WTC11 (cell line): Measurements from ENCODE around the gene SEMA4D. TPM values are rescaled to one million over a fixed set of nuclear protein-coding genes. Genes with fewer than 3 reads are reported as not detected.
A peak's percentile ranks its signal among the peaks of the same experiment; 100 is the strongest.

Source experiments
- ATAC-seq: fragments of 200-7000 bp; cut with Tn5 transposase; 2 replicates; pipeline ENCODE4 v1.10.0; 2021; ENCODE audit warnings: mild to moderate bottlenecking, moderate library complexity
- CTCF ChIA-PET: fragments of 300-600 bp; sonication (Branson Sonifier 250); formaldehyde crosslinking; loops from one replicate; lab custom pipeline; 2021; ENCODE audit warnings: antibody characterized with exemption; lab: Charles Lee
- POLR2A ChIA-PET: fragments of 350-600 bp; sonication (Branson Sonifier 250); formaldehyde crosslinking; loops from one replicate; lab custom pipeline; 2021; ENCODE audit warnings: antibody characterized with exemption; lab: Charles Lee
- DNase-seq: peaks from one replicate; pipeline ENCODE4 v3.0.0; 2021; ENCODE audit warnings: low spot score
- H3K27ac Mint-ChIP-seq: 2 replicates; pipeline ENCODE4 v1.8.0; 2021; ENCODE audit warnings: mixed read lengths
- H3K27me3 Mint-ChIP-seq: 2 replicates; pipeline ENCODE4 v1.8.0; 2021; ENCODE audit warnings: low read depth, mild to moderate bottlenecking, moderate library complexity, mixed read lengths
- H3K36me3 Mint-ChIP-seq: 2 replicates; pipeline ENCODE4 v1.8.0; 2021; ENCODE audit warnings: mixed read lengths
- H3K4me1 Mint-ChIP-seq: 2 replicates; pipeline ENCODE4 v1.8.0; 2022; ENCODE audit warnings: mixed read lengths
- H3K4me3 Mint-ChIP-seq: 2 replicates; pipeline ENCODE4 v1.8.0; 2021; ENCODE audit warnings: mild to moderate bottlenecking, moderate library complexity, mixed read lengths
- H3K9me3 Mint-ChIP-seq: 2 replicates; pipeline ENCODE4 v1.8.0; 2021; ENCODE audit warnings: mixed read lengths
- AFF4 ChIP-seq: sonication (generic); formaldehyde crosslinking; IDR thresholded peaks from 2 replicates; pipeline ENCODE4 v1.8.1; 2023; ENCODE audit warnings: mild to moderate bottlenecking, missing genetic modification reagents, borderline replicate concordance
- ARID4B ChIP-seq: sonication (generic); formaldehyde crosslinking; IDR thresholded peaks from 2 replicates; pipeline ENCODE4 v1.8.0; 2023; ENCODE audit warnings: missing genetic modification reagents, mild to moderate bottlenecking, borderline replicate concordance
- ATF1 ChIP-seq: sonication (generic); formaldehyde crosslinking; IDR thresholded peaks from 2 replicates; pipeline ENCODE4 v1.8.1; 2023; ENCODE audit warnings: mild to moderate bottlenecking, moderate library complexity, missing genetic modification reagents
- CBFB ChIP-seq: sonication (generic); formaldehyde crosslinking; IDR thresholded peaks from 2 replicates; pipeline ENCODE4 v1.8.1; 2022; ENCODE audit warnings: mild to moderate bottlenecking, low read depth, missing genetic modification reagents
- ESRRA ChIP-seq: sonication (generic); formaldehyde crosslinking; IDR thresholded peaks from 2 replicates; pipeline ENCODE4 v1.8.1; 2022; ENCODE audit warnings: mild to moderate bottlenecking, missing genetic modification reagents, borderline replicate concordance
- FOXK1 ChIP-seq: sonication (generic); formaldehyde crosslinking; IDR thresholded peaks from 2 replicates; pipeline ENCODE4 v1.8.0; 2022; ENCODE audit warnings: mild to moderate bottlenecking, moderate library complexity, missing genetic modification reagents
- HMGA2 ChIP-seq: fragments of 250-450 bp; sonication (Bioruptor Pico); IDR thresholded peaks from 2 replicates; pipeline ENCODE4 v1.4.0; 2021; ENCODE audit warnings: mild to moderate bottlenecking, moderate library complexity
- KAT7 ChIP-seq: sonication (generic); formaldehyde crosslinking; IDR thresholded peaks from 2 replicates; pipeline ENCODE4 v1.8.1; 2023; ENCODE audit warnings: missing genetic modification reagents, mild to moderate bottlenecking, borderline replicate concordance
- NFATC4 ChIP-seq: fragments of 250-450 bp; sonication (Bioruptor Pico); IDR thresholded peaks from 2 replicates; pipeline ENCODE4 v1.9.0; 2021; ENCODE audit warnings: mild to moderate bottlenecking
- NR2C2 ChIP-seq: sonication (generic); formaldehyde crosslinking; IDR thresholded peaks from 2 replicates; pipeline ENCODE4 v1.8.0; 2022; ENCODE audit warnings: mild to moderate bottlenecking, missing genetic modification reagents
- TP53 ChIP-seq: sonication (generic); formaldehyde crosslinking; IDR thresholded peaks from 2 replicates; pipeline ENCODE4 v1.8.1; 2023; ENCODE audit warnings: mild to moderate bottlenecking, missing genetic modification reagents
- ZBTB21 ChIP-seq: sonication (generic); formaldehyde crosslinking; IDR thresholded peaks from 2 replicates; pipeline ENCODE4 v1.8.1; 2023; ENCODE audit warnings: mild to moderate bottlenecking, missing genetic modification reagents, borderline replicate concordance
- ZNF138 ChIP-seq: sonication (generic); formaldehyde crosslinking; conservative IDR thresholded peaks from 2 replicates; pipeline ENCODE4 v1.8.1; 2022; ENCODE audit warnings: mild to moderate bottlenecking, moderate library complexity, missing genetic modification reagents
- ZNF423 ChIP-seq: fragments of 250-450 bp; sonication (Bioruptor Pico); IDR thresholded peaks from 2 replicates; pipeline ENCODE4 v2.1.2; 2022; ENCODE audit warnings: mild to moderate bottlenecking, moderate library complexity
- total RNA-seq: library from RNA; stranded (reverse); gene quantifications from 3 replicates; pipeline ENCODE4 v1.2.3, GENCODE V29; 2021
- TF ChIP-seq, protein P1 (sequence below): fragments of 250-450 bp; sonication (Bioruptor Pico); IDR thresholded peaks from 2 replicates; pipeline ENCODE4 v2.1.2; 2022; ENCODE audit warnings: mild to moderate bottlenecking, moderate library complexity
- TF ChIP-seq, protein P2 (sequence below): sonication (generic); formaldehyde crosslinking; IDR thresholded peaks from 2 replicates; pipeline ENCODE4 v1.8.1; 2023; ENCODE audit warnings: mild to moderate bottlenecking, missing genetic modification reagents
- TF ChIP-seq, protein P3 (sequence below): sonication (generic); formaldehyde crosslinking; IDR thresholded peaks from 2 replicates; pipeline ENCODE4 v1.8.0; 2023; ENCODE audit warnings: missing genetic modification reagents
- TF ChIP-seq, protein P4 (sequence below): sonication (generic); formaldehyde crosslinking; IDR thresholded peaks from 2 replicates; pipeline ENCODE4 v1.8.1; 2022; ENCODE audit warnings: low read depth, mild to moderate bottlenecking, moderate library complexity, missing genetic modification reagents, borderline replicate concordance

Gene SEMA4D
- total RNA-seq, 1 experiment from 2014 or later = 67.8 TPM

DNA sequence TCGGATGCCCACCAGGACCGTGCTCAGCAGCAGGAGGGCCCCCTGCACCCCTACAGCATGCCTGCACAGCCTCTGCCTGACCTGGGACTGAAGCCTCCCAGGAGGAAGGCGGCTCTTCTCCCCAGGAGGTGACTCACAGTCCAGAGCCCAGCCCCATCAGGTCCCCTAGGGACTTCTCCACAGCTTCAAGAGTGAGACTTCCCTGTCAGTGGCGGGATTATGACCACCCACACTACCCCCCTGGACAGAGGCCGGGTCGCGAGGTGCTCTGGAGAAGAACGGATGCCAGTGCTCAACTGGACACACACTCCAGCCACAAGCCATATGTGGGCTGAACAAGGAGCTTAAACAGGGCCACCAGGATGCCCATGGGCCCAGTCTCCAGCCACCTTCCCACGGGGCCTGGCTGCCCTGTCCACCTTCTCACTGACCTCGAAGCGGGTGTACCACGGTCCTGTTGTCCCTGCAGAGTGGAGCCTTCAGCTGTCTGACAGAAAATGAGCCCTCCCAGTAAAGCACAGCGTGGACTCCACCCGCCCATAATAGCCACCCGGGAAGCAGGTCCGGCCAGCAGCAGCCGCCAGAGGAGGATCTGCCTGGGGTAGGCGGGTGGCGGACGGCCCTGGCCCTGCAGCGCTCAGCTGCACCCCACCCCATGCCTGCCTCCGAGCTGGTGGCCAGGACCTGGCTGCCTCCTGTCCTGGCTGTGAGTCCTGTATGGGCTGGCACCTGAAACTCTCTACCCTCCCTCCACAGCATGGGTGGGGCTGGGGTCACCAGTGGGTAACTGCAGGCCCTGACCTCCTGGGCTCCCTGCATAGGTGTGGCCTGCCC is 54.7 kb downstream of the SEMA4D start:
- ATAC-seq = no peak
- H3K36me3 Mint-ChIP-seq = peaks cover 3% of the 10 kb centered on the region; the same call in 1 of the 2 replicates
- TF ChIP-seq, protein P1, sequence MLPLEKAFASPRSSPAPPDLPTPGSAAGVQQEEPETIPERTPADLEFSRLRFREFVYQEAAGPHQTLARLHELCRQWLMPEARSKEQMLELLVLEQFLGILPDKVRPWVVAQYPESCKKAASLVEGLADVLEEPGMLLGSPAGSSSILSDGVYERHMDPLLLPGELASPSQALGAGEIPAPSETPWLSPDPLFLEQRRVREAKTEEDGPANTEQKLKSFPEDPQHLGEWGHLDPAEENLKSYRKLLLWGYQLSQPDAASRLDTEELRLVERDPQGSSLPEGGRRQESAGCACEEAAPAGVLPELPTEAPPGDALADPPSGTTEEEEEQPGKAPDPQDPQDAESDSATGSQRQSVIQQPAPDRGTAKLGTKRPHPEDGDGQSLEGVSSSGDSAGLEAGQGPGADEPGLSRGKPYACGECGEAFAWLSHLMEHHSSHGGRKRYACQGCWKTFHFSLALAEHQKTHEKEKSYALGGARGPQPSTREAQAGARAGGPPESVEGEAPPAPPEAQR (CRISPR knock-in tag) = no peak
- TF ChIP-seq TP53 (no peak), ESRRA (CRISPR knock-in tag) (no peak), ATF1 (0 out of 2 replicates have a peak, but pooled peaks have one; percentile 31)
- TF ChIP-seq, all 79 proteins: peak for 1
- Mint-ChIP-seq H3K27ac (no peak overlapping the region), H3K4me3 (no peak overlapping the region), H3K4me1 (peaks cover 56% of the 10 kb centered on the region), H3K9me3 (no peaks in the 10 kb centered on the region), H3K27me3 (no peaks in the 10 kb centered on the region; the same call in 1 of the 2 replicates)
- CTCF ChIA-PET = interaction anchor here (1.1 to 4.5 kb wide), 2 partner anchors 14 kb away, joined by 6 to 24 read pairs; no protein-coding TSS in a partner anchor
- POLR2A ChIA-PET = no interaction called here
- DNase-seq = no peak

DNA sequence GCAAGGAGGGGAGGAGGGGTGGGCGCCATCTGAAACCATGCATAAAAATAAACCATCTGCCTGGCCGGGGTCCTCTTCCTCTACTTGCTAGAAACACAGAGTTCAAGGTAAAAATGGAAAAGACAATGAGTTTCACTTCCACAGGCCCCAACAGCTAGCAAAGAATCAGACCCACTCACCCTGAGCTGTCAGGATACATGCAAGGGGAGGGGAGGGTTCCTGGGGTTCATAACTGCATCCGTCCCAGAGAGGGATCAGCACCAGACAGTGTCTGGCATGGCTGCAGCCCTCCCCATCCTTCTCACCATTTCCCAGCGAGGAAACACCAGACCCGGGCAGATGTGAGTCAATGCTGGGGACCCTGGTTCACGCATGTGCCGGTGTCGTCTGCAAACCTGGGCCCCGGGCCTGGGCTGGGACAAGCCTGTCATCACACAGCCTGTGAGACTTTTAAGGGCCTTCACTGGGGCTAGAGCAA is 55.4 kb downstream of the SEMA4D start:
- Mint-ChIP-seq H3K9me3 (no peaks in the 10 kb centered on the region), H3K4me1 (peaks cover 62% of the 10 kb centered on the region), H3K4me3 (no peak overlapping the region), H3K27ac (no peak overlapping the region), H3K36me3 (peaks cover 3% of the 10 kb centered on the region; the same call in 1 of the 2 replicates), H3K27me3 (no peaks in the 10 kb centered on the region; the same call in 1 of the 2 replicates)
- CTCF ChIA-PET = interaction anchor here (4.5 kb wide), 1 partner anchor 13 kb away, joined by 24 read pairs; no protein-coding TSS in a partner anchor
- ATAC-seq = no peak
- POLR2A ChIA-PET = no interaction called here
- DNase-seq = no peak
- TF ChIP-seq NFATC4 (no peak), NR2C2 (CRISPR knock-in tag) (no peak), CBFB (CRISPR knock-in tag) (no peak), ZNF138 (no peak), ZNF423 (CRISPR knock-in tag) (no peak), HMGA2 (CRISPR knock-in tag) (no peak), KAT7 (no peak), ARID4B (no peak), AFF4 (CRISPR knock-in tag) (no peak), ZBTB21 (CRISPR knock-in tag) (no peak), FOXK1 (CRISPR knock-in tag) (no peak)
- TF ChIP-seq, protein P2, sequence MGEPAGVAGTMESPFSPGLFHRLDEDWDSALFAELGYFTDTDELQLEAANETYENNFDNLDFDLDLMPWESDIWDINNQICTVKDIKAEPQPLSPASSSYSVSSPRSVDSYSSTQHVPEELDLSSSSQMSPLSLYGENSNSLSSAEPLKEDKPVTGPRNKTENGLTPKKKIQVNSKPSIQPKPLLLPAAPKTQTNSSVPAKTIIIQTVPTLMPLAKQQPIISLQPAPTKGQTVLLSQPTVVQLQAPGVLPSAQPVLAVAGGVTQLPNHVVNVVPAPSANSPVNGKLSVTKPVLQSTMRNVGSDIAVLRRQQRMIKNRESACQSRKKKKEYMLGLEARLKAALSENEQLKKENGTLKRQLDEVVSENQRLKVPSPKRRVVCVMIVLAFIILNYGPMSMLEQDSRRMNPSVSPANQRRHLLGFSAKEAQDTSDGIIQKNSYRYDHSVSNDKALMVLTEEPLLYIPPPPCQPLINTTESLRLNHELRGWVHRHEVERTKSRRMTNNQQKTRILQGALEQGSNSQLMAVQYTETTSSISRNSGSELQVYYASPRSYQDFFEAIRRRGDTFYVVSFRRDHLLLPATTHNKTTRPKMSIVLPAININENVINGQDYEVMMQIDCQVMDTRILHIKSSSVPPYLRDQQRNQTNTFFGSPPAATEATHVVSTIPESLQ (CRISPR knock-in tag) = no peak
- TF ChIP-seq, protein P3, sequence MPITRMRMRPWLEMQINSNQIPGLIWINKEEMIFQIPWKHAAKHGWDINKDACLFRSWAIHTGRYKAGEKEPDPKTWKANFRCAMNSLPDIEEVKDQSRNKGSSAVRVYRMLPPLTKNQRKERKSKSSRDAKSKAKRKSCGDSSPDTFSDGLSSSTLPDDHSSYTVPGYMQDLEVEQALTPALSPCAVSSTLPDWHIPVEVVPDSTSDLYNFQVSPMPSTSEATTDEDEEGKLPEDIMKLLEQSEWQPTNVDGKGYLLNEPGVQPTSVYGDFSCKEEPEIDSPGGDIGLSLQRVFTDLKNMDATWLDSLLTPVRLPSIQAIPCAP (CRISPR knock-in tag) = no peak
- TF ChIP-seq, protein P4, sequence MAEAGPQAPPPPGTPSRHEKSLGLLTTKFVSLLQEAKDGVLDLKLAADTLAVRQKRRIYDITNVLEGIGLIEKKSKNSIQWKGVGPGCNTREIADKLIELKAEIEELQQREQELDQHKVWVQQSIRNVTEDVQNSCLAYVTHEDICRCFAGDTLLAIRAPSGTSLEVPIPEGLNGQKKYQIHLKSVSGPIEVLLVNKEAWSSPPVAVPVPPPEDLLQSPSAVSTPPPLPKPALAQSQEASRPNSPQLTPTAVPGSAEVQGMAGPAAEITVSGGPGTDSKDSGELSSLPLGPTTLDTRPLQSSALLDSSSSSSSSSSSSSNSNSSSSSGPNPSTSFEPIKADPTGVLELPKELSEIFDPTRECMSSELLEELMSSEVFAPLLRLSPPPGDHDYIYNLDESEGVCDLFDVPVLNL = no peak
